Measurements from ENCODE around the gene EZH1. TPM values are rescaled to one million over a fixed set of nuclear protein-coding genes. Genes with fewer than 3 reads are reported as not detected.

The EZH1 gene
- total RNA-seq, 1 experiment from 2014 or later, result 16.9 TPM

GRCh38 chr17:42760652-42761581, 16.1 kb upstream of the EZH1 start, which contains the start of gene RAMP2:
TSS of gene RAMP2 (plus strand) at chr17:42761227. CDS start at chr17:42761262, 35 bp downstream.
- POLR2A ChIA-PET, result interaction anchor here (0.6 to 1.5 kb wide), 7 partner anchors 13 to 600 kb away, joined by 3 to 11 read pairs (median 4); partner anchors contain the start of gene WNK4
- peak within 1 kb of the TSS; percentile 56 for H3K27ac Mint-ChIP-seq (ENCODE audit: unreplicated experiment)
- DNase-seq, result peak; percentile 49 to 72
- H3K9me3 Mint-ChIP-seq (ENCODE audit: unreplicated experiment), result no peaks in the 10 kb centered on the region
- Histone ChIP-seq H3K4me1 (peaks cover 28% of the 10 kb centered on the region), H3K36me3 (ENCODE audit: control insufficient read depth, insufficient read depth, low read length) (no peaks in the 10 kb centered on the region), H3K9me3 (no peaks in the 10 kb centered on the region), H3K27me3 (replicated peaks; ENCODE audit: control insufficient read depth, insufficient read depth, low read length) (no peaks in the 10 kb centered on the region), H3K4me3 (ENCODE audit: low read depth, low read length) (peak within 1 kb of the TSS; percentile 68)
- H3K4me3 Mint-ChIP-seq (ENCODE audit: unreplicated experiment), result peak within 1 kb of the TSS; percentile 65
- intact Hi-C loops (cut with micrococcal nuclease; ENCODE audit: unreplicated experiment), result loop anchor here (5.0 kb wide), 2 partner anchors 84 to 184 kb away; partner anchors contain the start of genes PLEKHH3 and PSMC3IP
- H3K36me3 Mint-ChIP-seq (ENCODE audit: insufficient read depth, unreplicated experiment), result peaks cover 6% of the 10 kb centered on the region
- TF ChIP-seq CTCF (IDR thresholded peaks at IDR 0.05; ENCODE audit: insufficient read depth in 1 of 2, low read depth in 1 of 2, low read length in 1 of 2, severe bottlenecking in 1 of 2, unreplicated experiment in 1 of 2), result no peak
- no peaks in the 10 kb centered on the region for H3K27me3 Mint-ChIP-seq (ENCODE audit: insufficient read depth, unreplicated experiment)
- BruUV-seq (replicated peaks), result no TSS peak
- H3K4me1 Mint-ChIP-seq (ENCODE audit: low read depth, unreplicated experiment), result peaks cover 19% of the 10 kb centered on the region
- CTCF ChIA-PET, result interaction anchor here (0.5 to 1.9 kb wide), 12 partner anchors 10 to 930 kb away, joined by 3 to 5 read pairs (median 3); partner anchors contain the start of genes BECN1, RETREG3, TUBG1 and VPS25

- ChIA-PET CTCF (interaction anchor here (0.5 to 1.9 kb wide), 6 partner anchors 9 to 151 kb away, joined by 3 to 5 read pairs (median 4); partner anchors contain the start of genes BECN1, RETREG3 and TUBG1), POLR2A (interaction anchor here (0.6 to 1.5 kb wide), 6 partner anchors 14 to 601 kb away, joined by 3 to 11 read pairs (median 4); partner anchors contain the start of gene WNK4)
- H3K36me3 Mint-ChIP-seq (ENCODE audit: insufficient read depth, unreplicated experiment), result peaks cover 6% of the 10 kb centered on the region
- Histone ChIP-seq H3K9me3 (no peaks in the 10 kb centered on the region), H3K36me3 (ENCODE audit: control insufficient read depth, insufficient read depth, low read length) (no peaks in the 10 kb centered on the region), H3K4me1 (peaks cover 28% of the 10 kb centered on the region), H3K27me3 (replicated peaks; ENCODE audit: control insufficient read depth, insufficient read depth, low read length) (no peaks in the 10 kb centered on the region), H3K4me3 (ENCODE audit: low read depth, low read length) (peak overlapping the region; percentile 68)
- no peaks in the 10 kb centered on the region for H3K9me3 Mint-ChIP-seq (ENCODE audit: unreplicated experiment)
- no peak for TF ChIP-seq CTCF (IDR thresholded peaks at IDR 0.05; ENCODE audit: insufficient read depth in 1 of 2, low read depth in 1 of 2, low read length in 1 of 2, severe bottlenecking in 1 of 2, unreplicated experiment in 1 of 2)
- H3K4me1 Mint-ChIP-seq (ENCODE audit: low read depth, unreplicated experiment), result peaks cover 13% of the 10 kb centered on the region
- BruUV-seq (replicated peaks), result no TSS peak
- H3K27ac Mint-ChIP-seq (ENCODE audit: unreplicated experiment), result peak overlapping the region; percentile 21
- intact Hi-C loops (cut with micrococcal nuclease; ENCODE audit: unreplicated experiment), result loop anchor here (5.0 kb wide), 2 partner anchors 83 to 183 kb away; partner anchors contain the start of genes PLEKHH3 and PSMC3IP
- H3K27me3 Mint-ChIP-seq (ENCODE audit: insufficient read depth, unreplicated experiment), result no peaks in the 10 kb centered on the region
- DNase-seq, result no peak
- peak overlapping the region; percentile 65 for H3K4me3 Mint-ChIP-seq (ENCODE audit: unreplicated experiment)
Measured at GRCh38 chr17:42759982-42760651, 15.3 kb upstream of the EZH1 start.

- H3K4me3 ChIP-seq (ENCODE audit: low read depth, low read length), result no peak overlapping the region
- Mint-ChIP-seq H3K36me3 (ENCODE audit: insufficient read depth, unreplicated experiment) (no peaks in the 10 kb centered on the region), H3K9me3 (ENCODE audit: unreplicated experiment) (no peaks in the 10 kb centered on the region), H3K27me3 (ENCODE audit: insufficient read depth, unreplicated experiment) (peaks cover 2% of the 10 kb centered on the region), H3K4me1 (ENCODE audit: low read depth, unreplicated experiment) (no peaks in the 10 kb centered on the region), H3K27ac (ENCODE audit: unreplicated experiment) (no peak overlapping the region), H3K4me3 (ENCODE audit: unreplicated experiment) (no peak overlapping the region)
- intact Hi-C loops (cut with micrococcal nuclease; ENCODE audit: unreplicated experiment), result no loop called here
- TF ChIP-seq CTCF (IDR thresholded peaks at IDR 0.05; ENCODE audit: insufficient read depth in 1 of 2, low read depth in 1 of 2, low read length in 1 of 2, severe bottlenecking in 1 of 2, unreplicated experiment in 1 of 2), result no peak
- no peaks in the 10 kb centered on the region for H3K27me3 ChIP-seq (replicated peaks; ENCODE audit: control insufficient read depth, insufficient read depth, low read length)
- no peaks in the 10 kb centered on the region for H3K9me3 ChIP-seq
- no peaks in the 10 kb centered on the region for H3K36me3 ChIP-seq (ENCODE audit: control insufficient read depth, insufficient read depth, low read length)
- CTCF ChIA-PET, result interaction anchor here (0.6 to 1.4 kb wide), 2 partner anchors 9 to 63 kb away, joined by 3 to 4 read pairs; no protein-coding TSS in a partner anchor
- POLR2A ChIA-PET, result interaction anchor here (0.6 kb wide), 1 partner anchor 69 kb away, joined by 3 read pairs; no protein-coding TSS in a partner anchor
- no peak for DNase-seq
- H3K4me1 ChIP-seq, result peaks cover 4% of the 10 kb centered on the region
- BruUV-seq (replicated peaks), result no TSS peak
Measured at GRCh38 chr17:42754782-42755181, 9.9 kb upstream of the EZH1 start.
